ENCODE measurements around the gene SARS1. TPM values are rescaled to one million over a fixed set of nuclear protein-coding genes. Genes with fewer than 3 reads are reported as not detected.

The SARS1 gene
- total and polyA plus RNA-seq, 2 of the 8 experiments (the other 6 are each of a cell fraction or from before 2014, with no cell fraction given), result 83.1 to 146 TPM

- TF ChIP-seq, protein P1, sequence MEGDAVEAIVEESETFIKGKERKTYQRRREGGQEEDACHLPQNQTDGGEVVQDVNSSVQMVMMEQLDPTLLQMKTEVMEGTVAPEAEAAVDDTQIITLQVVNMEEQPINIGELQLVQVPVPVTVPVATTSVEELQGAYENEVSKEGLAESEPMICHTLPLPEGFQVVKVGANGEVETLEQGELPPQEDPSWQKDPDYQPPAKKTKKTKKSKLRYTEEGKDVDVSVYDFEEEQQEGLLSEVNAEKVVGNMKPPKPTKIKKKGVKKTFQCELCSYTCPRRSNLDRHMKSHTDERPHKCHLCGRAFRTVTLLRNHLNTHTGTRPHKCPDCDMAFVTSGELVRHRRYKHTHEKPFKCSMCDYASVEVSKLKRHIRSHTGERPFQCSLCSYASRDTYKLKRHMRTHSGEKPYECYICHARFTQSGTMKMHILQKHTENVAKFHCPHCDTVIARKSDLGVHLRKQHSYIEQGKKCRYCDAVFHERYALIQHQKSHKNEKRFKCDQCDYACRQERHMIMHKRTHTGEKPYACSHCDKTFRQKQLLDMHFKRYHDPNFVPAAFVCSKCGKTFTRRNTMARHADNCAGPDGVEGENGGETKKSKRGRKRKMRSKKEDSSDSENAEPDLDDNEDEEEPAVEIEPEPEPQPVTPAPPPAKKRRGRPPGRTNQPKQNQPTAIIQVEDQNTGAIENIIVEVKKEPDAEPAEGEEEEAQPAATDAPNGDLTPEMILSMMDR (IDR thresholded peaks at IDR 0.05; ENCODE audit: control extremely low read depth in 1 of 3, insufficient read depth in 1 of 3, low read depth in 1 of 3, low read length in 3 of 3), result no peak
- TF ChIP-seq TEAD4 (IDR thresholded peaks at IDR 0.05; ENCODE audit: low read depth, low read length), result no peak
- no peak for TF ChIP-seq TBP (IDR thresholded peaks at IDR 0.05; ENCODE audit: low read depth, low read length)
These were observed 3.7 kb upstream of the SARS1 start (continued) for GRCh38 chr1:109210058-109210457.
